Stromal cell of bone marrow (primary cell): Measurements from ENCODE around the gene NPEPL1.

ENCODE experiments used
- DNase-seq: peaks from one replicate; pipeline ENCODE4 v3.0.0-alpha.2; 2012; ENCODE audit warnings: low read depth

NPEPL1 gene

DNA sequence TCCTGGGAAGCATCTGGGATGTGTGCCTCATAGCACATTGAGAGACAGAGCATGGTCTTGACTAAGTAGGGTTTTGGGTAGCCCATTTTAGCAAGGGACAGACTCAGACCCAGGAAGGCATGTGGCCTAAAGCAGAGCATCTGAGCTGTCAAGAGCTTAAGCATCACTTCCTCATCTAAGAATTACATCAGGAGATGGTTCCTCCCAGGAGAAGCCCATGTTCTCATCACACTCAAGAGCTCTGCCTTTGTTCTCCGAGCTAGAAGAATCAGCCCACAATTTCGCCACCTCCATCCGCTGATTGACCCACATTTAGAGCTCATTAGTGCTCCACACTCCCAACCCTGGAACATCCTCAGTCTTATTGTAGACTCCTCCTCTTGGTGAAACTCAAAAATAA, 68.3 kb downstream of the NPEPL1 start:
- no peak for DNase-seq

DNA sequence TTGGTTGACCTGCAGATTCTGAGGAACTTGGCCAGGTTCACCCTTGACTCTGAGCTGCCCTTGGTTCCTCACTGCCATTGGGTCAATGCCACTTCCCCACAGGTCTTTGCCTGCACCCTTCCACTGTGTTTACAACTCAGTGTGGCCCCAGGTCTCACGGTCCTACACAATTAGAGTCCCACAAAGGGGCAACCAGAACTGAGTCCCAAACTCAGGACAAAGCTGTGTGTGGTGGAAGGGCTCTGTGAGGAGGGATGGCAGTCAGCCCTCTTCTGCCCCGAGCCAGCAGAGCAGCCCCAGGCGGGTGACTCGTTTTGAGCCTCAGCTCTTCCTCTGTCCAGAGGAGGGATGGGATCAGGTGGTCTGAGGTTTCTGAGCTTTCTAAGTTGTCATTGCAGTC, 69.5 kb downstream of the NPEPL1 start:
- DNase-seq = no peak

GRCh38 chr20:58763076-58763475, 70.5 kb downstream of the NPEPL1 start:
- DNase-seq = no peak
